ENCODE measurements around the gene TXN2. TPM values are rescaled to one million over a fixed set of nuclear protein-coding genes. Genes with fewer than 3 reads are reported as not detected.
A peak's percentile ranks its signal among the peaks of the same experiment; 100 is the strongest.

Gene TXN2
- total and polyA plus RNA-seq, 2 donors (not counting 1 experiment from before 2014, with no cell fraction given) = 25.3 to 118 TPM

DNA sequence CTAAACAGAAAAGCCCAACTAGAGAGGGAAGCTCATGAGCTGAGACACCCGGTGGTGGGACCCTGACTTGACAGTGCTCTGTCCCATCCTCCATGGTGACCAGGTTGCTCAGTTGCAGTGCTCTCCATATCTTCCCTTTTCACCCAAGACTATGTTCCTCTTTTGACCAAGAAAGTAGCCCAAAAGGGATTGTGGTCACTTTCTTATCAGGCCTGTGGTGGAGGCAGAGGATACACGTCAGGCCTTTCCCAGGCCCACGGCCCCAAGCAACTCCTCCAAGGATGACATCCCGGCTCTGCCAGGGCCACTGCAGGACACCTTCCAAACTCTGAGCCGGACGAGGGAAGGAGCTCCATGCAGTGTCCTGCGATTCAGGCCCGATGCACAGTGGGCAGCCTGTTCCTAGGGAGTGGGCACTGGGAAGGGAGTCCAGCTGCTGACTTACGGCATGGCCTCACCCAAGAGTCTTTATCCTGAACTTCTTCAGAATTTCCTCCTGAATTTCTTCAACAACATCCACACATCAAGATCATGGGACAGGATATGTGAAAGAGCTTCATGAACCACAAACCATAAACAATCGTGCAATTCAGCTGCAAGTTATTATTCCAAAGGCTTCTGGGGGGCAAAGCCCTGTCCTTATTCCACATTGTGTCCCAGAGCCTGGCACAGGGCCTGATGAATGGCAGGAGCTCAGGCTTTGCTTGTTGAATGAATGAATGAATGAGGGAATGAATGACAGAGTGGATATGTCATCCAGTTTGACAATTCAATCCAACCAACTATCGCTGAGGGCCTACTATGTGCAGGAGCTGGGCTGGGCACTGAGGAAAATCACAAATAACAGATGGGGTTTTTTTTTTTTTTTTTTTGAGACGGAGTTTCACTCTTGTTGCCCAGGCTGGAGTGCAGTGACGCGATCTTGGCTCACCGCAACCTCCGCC lies 57.7 kb downstream of the TXN2 start:
- H3K4me1 ChIP-seq (ENCODE audit: control insufficient read depth, extremely low read depth, insufficient read depth, low read length) = peaks cover 22% of the 10 kb centered on the region

DNA sequence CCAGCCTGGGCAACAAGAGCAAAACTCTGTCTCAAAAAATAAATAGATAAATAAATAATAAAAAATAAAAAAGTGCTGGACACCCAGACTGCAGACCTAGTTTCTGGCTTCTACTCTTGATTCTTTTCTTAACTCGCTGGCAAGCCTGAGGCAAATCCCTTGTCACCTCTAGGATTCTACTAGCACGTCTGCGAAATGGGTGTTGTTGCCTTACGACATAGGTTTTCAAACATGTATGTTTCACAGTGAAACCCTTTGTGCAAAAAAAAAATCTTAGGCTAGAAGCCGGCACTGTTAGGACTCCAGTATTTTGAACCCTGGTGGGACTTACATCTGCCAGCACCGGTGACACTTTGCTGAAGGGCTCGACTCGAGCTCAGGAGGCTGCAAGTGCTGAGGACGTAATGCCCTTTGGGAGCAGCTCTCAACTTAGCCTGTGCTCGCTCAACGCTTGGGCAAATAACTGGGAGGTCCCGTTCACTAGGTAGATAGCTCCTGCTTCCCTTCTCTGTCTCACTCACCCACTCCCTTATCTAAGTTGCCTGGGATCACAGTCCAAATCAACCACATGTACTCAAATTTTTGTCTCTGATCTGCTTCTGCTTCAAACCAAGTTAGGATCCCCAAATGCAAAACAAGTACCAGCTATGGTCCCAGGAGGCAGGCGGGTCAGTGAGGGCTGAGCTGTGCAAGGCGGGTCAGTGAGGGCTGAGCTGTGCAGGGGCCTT lies 59.0 kb downstream of the TXN2 start:
- H2AFZ ChIP-seq (ENCODE audit: low read length) = no peak overlapping the region
- TF ChIP-seq, protein P1, sequence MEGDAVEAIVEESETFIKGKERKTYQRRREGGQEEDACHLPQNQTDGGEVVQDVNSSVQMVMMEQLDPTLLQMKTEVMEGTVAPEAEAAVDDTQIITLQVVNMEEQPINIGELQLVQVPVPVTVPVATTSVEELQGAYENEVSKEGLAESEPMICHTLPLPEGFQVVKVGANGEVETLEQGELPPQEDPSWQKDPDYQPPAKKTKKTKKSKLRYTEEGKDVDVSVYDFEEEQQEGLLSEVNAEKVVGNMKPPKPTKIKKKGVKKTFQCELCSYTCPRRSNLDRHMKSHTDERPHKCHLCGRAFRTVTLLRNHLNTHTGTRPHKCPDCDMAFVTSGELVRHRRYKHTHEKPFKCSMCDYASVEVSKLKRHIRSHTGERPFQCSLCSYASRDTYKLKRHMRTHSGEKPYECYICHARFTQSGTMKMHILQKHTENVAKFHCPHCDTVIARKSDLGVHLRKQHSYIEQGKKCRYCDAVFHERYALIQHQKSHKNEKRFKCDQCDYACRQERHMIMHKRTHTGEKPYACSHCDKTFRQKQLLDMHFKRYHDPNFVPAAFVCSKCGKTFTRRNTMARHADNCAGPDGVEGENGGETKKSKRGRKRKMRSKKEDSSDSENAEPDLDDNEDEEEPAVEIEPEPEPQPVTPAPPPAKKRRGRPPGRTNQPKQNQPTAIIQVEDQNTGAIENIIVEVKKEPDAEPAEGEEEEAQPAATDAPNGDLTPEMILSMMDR (conservative IDR thresholded peaks at IDR 0.05 in 1 of 2, IDR thresholded peaks at IDR 0.05 in 1 of 2; ENCODE audit: low read depth in 1 of 2, low read length in 2 of 2) = no peak
- H3K9me3 ChIP-seq (ENCODE audit: control insufficient read depth, insufficient read depth, low read depth, low read length) = no peaks in the 10 kb centered on the region
- no peak for DNase-seq (ENCODE audit: low read depth in 2 of 2)
- H4K20me1 ChIP-seq (ENCODE audit: control insufficient read depth, extremely low read depth, insufficient read depth, low read length) = no peaks in the 10 kb centered on the region
- no peak overlapping the region for H3K4me3 ChIP-seq (replicated peaks in 1 of 4; ENCODE audit: control extremely low read depth in 1 of 4, insufficient read depth in 1 of 4, low read depth in 3 of 4, low read length in 4 of 4)
- H3K36me3 ChIP-seq (ENCODE audit: control insufficient read depth, insufficient read depth, low read length) = no peaks in the 10 kb centered on the region
- H3K27ac ChIP-seq (ENCODE audit: insufficient read depth, low read length) = no peak overlapping the region
- H3K4me1 ChIP-seq (ENCODE audit: control insufficient read depth, extremely low read depth, insufficient read depth, low read length) = peaks cover 24% of the 10 kb centered on the region
- H3K79me2 ChIP-seq (ENCODE audit: control insufficient read depth, insufficient read depth, low read length) = no peaks in the 10 kb centered on the region
- no peaks in the 10 kb centered on the region for H3K27me3 ChIP-seq (ENCODE audit: control insufficient read depth, insufficient read depth, low read length)
- H3K9ac ChIP-seq (ENCODE audit: insufficient read depth, low read length) = no peak overlapping the region
- H3K4me2 ChIP-seq (ENCODE audit: extremely low read depth, insufficient read depth, low read length) = no peak overlapping the region

More for the DNA sequence above, 57.7 kb downstream of the TXN2 start:
- Histone ChIP-seq H4K20me1 (ENCODE audit: control insufficient read depth, extremely low read depth, insufficient read depth, low read length) (no peaks in the 10 kb centered on the region), H3K9me3 (ENCODE audit: control insufficient read depth, insufficient read depth, low read depth, low read length) (no peaks in the 10 kb centered on the region), H3K4me2 (ENCODE audit: extremely low read depth, insufficient read depth, low read length) (no peak overlapping the region), H3K27me3 (ENCODE audit: control insufficient read depth, insufficient read depth, low read length) (no peaks in the 10 kb centered on the region), H3K36me3 (ENCODE audit: control insufficient read depth, insufficient read depth, low read length) (no peaks in the 10 kb centered on the region), H3K27ac (ENCODE audit: insufficient read depth, low read length) (peak overlapping the region; percentile 24), H3K79me2 (ENCODE audit: control insufficient read depth, insufficient read depth, low read length) (no peaks in the 10 kb centered on the region), H3K9ac (ENCODE audit: insufficient read depth, low read length) (peak overlapping the region; percentile 30), H2AFZ (ENCODE audit: low read length) (peak overlapping the region; percentile 39), H3K4me3 (replicated peaks in 1 of 4; ENCODE audit: control extremely low read depth in 1 of 4, insufficient read depth in 1 of 4, low read depth in 3 of 4, low read length in 4 of 4) (no peak overlapping the region)
- no peak for TF ChIP-seq EZH2 (IDR thresholded peaks at IDR 0.05; ENCODE audit: low read length, missing control alignments)
- TF ChIP-seq, protein P1 (conservative IDR thresholded peaks at IDR 0.05 in 1 of 2, IDR thresholded peaks at IDR 0.05 in 1 of 2; ENCODE audit: low read depth in 1 of 2, low read length in 2 of 2) = no peak
- DNase-seq (ENCODE audit: low read depth in 2 of 2) = peak; percentile 66 to 78

Data from fibroblast of lung (primary cell).